Esophagus mucosa (tissue), 1 donor: ENCODE measurements around the gene HOXD9. TPM values are rescaled to one million over a fixed set of nuclear protein-coding genes. Genes with fewer than 3 reads are reported as not detected.

Experiments used
- ATAC-seq: fragments of 200-7000 bp; cut with Tn5 transposase; one replicate; pipeline ENCODE4 v1.9.1; 2020
- total RNA-seq: library from RNA; stranded (reverse); gene quantifications from one replicate; pipeline ENCODE4 v1.2.4, GENCODE V29; 2023
- donor health status: DM: yes; HTN: yes; CAD: no.

HOXD9 gene
- total RNA-seq, result 1.1 TPM

DNA sequence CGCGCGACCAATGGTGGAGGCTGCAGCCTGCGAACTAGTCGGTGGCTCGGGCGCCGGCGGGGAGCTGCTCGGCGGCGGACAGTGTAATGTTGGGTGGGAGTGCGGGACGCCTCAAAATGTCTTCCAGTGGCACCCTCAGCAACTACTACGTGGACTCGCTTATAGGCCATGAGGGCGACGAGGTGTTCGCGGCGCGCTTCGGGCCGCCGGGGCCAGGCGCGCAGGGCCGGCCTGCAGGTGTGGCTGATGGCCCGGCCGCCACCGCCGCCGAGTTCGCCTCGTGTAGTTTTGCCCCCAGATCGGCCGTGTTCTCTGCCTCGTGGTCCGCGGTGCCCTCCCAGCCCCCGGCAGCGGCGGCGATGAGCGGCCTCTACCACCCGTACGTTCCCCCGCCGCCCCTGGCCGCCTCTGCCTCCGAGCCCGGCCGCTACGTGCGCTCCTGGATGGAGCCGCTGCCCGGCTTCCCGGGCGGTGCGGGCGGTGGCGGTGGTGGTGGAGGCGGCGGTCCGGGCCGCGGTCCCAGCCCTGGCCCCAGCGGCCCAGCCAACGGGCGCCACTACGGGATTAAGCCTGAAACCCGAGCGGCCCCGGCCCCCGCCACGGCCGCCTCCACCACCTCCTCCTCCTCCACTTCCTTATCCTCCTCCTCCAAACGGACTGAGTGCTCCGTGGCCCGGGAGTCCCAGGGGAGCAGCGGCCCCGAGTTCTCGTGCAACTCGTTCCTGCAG lies at the start of gene HOXD9:
Gene HOXD9, plus strand, starts transcription at position 37 of the 728 bp plus-strand sequence. Its CDS starts 50 bp downstream, at position 87.
- ATAC-seq, result peak; percentile 42

DNA sequence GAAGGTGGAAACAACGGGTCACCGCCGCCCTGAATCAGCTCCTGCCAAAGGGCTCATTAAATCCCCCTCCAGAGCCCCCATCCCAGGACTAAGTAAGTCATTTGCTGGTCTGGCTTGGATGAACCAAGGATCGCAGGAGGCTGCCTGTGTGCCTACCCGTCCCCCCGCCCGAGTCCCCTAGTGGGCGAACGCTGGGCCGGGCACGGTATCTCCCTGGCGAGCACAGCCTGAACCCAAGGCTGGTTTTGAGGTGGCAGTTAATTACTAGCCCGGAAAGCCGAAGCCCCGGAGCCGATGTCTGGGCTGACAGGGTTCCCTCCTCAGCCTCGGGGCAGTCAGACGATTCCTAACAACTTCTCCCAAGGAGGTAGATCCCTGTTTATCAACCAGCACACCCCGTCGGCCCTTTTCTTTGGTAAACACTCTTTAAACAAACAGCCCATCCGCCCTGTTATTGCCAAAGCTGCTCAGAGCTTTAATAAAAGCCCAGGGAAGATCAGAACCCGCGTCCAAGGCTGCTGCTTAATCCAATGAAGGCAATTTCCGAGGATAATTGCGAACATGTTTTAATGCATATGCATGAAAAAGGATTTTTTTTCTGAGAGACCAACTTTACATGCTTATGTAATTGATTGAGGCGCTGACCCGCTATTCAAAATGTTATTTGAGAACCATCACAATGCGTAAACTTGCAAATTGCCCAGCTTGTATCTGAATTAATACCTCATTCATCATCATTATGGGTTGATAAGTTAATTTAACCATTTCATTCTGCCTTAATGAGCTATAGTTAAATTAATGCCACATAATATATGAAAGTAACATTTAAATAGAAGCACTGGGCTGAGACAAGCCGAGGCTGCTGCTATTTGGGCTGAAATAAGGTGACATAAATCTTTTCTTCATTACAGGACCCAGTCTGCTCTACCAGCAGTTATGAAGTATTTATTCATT lies 49.3 kb upstream of the HOXD9 start:
- ATAC-seq, result no peak

DNA sequence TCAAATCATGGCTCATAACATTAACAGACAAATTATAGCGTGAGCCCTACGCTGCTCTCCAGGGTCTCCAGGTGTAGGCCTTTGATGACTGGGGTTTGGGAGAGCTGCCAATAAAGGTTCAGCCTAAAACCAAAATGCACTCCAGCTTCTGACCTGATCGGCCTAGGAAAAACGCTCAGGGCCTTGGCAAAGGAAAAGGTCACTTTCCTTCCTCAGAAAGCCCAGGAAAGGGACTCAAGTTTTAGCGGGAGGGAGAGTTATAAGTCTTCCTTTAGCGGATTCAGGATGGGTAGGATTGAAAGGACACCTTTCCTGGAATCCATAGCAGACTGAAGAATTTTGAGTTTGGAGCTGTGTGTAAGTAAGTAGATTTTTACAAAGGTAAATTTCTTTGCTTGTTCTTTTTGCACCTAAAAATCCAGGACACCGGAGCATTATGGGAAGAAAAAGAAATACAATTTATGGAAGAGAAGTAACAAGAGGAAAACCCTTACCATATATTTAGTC lies 47.5 kb upstream of the HOXD9 start:
- ATAC-seq, result no peak

DNA sequence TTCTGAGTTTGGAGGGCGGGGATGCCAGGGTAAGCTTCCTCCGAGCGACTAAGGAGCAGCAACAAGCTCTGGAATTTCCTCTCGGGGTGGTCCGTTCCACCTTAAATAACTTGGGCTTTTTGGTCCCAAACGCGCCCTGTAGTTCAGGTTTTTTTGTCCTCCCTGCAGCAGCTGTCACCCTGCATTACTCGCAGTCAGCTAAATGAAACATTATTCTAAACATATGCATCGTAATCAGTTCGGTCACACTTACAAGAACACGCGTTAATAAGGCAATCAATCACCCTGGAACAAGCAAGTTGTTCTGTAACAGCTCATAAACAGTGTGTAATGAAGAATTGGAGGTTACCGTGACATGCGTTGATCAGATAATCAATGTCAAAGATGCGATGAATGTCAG lies 47.0 kb upstream of the HOXD9 start:
- ATAC-seq, result no peak

DNA sequence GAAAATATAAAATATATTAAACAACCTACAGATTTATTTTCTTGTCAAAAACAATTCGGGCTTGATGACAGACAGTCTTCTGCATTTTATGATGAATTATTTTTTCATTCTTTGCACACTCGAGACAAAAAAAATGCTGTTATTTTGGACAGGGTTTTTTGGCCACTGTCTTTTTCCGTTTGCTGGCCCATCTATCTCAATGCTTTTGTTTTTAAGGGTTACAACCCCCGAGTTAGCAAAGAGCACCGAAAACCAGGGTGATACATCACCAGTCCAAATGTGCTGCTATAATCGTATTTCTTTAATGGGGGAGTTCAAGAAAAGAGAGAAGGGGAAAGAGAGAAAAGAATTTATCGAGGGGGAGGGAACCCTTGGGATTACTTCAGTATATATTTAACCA lies 46.5 kb upstream of the HOXD9 start:
- no peak for ATAC-seq

DNA sequence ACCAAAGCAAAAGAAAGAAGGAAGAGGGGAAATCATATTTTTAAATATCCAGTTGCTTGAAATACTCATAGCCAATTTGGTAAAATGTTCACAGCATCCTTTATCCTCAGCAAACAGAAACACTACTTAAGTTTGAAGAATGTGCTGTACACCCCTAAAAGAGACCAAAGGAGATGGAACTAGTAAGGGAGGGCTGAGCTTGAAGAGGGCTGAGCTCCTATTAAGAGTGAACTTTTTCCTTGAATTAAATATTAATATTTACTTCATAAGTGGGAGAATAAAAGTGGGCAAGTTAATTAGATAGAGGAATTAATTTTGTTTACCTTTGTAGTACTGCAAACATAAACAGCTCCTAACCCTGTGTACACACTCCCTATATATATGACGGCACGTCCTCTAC lies 45.7 kb upstream of the HOXD9 start:
- ATAC-seq, result no peak

DNA sequence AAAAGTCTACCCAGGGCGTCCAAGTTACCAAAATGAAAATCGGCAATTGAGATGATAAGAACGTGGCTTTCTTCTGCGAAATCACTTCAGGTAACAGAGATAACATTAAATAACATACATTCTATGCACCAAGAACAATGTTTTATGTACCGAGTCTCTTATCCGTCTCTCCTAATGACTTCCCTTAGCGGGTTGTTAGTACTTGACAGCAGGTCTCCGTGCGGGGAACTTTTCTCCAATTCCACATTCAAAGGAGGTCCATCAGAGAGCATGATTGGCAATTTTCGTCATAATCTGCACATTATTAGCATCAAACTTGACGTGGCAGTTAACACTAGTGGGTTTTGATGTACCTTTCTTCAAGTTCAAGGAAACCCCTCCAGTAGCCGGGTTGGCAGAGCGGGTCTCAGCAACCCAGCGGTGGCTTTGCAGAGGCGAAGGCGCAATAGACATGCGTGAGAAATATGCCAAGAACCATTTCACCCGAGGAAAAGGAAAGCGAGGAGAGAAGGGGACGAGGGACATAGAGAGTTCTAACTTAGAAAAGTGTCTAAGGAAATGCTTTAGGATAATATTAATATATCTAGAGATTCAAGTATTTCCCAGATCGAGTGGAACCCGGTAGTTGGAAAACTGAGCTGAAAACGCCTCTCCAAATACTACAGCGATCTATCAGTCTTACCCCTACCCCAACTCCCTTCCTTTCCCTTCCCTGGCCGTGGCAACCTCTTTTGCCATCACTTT lies 43.8 kb upstream of the HOXD9 start:
- no peak for ATAC-seq

DNA sequence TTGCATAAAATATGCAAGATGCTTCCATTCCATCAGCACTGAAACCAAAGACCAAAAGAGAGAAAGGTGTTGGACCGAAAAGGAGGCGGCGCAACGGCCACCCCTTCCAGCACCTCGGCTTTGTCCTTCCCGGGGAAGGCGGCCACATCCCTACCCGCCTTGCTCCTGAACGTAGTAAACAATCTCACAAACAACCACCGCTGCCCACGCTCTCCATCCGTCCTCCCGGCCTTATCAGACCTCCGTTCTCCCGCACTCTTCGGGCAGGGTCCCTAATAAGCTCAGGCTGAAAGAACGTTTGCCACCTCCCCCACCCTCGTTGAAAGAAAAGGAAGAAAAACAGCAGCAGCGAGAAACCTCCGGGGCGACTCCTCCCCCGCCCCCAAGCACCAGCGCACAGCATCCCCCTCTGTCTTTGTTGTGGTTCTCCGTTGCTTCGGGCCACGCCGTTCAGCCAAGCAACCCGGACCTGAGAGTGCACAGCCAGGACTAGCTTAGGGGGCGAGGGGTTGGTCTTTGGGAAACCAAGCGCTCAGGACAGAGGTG lies 43.2 kb upstream of the HOXD9 start:
- ATAC-seq, result no peak

DNA sequence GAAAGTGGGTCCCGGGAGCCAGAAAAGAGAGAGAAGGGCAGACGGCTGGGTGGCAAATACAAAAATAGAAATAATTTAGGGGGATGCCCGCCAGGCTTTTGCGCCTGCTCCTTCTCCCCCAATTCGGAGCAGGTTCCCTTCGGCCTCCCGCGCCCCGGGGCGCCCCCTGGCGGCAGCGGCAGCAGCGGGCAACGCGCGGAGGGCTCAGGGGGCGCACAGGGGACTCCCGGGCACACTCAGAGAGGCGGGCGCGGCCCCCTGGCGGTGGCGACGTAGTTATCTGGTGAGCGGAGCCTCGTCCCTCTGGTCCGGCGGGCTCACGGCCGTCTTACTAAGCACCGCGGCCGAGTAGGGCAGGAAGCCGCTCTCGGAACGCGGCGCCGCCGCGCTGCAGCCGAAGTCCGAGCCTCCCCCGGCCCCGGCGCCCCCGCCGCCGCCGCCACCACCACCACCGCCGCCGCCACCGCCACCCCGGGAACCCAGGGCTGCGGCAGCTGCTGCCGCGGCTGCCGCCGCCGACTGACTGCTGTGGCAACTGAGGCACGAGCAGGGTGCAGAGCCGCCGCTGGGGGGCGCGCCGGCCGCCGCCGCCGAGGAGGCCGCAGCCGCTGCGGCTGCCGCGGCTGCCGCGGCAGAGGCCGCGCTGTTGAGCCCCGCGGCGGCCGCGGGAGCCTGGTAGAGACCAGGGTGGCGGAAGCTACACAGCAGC lies 42.5 kb upstream of the HOXD9 start:
- ATAC-seq, result no peak

DNA sequence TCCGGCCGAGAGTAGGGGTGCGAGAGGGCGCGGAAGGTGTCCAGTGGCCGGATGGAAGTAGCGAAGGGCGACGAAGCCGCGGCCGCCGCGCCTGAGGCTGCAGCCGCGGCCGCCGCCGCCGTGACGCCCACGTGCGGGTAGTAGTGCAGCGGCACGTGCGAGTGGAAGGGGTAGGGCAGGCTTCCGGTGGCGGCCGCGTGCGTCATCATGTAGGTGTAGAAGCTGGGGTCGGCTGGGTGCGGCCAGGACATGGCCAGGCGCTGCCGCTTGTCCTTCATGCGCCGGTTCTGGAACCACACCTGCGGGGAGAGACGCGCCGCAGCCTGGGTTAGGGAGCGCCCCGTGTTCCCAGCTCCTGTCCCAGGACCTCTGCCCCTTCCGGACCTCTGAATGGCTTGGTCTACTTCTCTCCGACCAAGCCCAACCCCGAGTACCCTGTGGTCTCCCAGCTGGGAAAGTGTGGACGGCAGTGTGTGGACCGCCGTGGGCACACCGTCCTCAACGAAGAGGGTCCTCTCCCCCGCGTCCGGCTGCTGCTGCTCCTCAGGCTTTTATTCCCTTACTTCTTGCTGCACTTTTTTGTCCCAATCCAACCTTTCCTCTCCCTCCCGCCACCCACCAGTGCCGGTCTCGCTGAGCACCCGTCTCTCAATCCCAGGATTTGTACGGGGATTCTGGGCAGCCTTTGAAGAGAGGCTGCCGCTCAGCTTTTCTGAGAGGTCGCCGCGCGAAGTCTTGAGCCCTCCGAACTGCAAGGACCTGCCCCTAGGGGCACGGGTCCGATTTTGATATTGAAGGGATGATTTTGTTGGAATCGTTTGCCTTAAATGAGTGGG lies 41.8 kb upstream of the HOXD9 start:
- no peak for ATAC-seq

DNA sequence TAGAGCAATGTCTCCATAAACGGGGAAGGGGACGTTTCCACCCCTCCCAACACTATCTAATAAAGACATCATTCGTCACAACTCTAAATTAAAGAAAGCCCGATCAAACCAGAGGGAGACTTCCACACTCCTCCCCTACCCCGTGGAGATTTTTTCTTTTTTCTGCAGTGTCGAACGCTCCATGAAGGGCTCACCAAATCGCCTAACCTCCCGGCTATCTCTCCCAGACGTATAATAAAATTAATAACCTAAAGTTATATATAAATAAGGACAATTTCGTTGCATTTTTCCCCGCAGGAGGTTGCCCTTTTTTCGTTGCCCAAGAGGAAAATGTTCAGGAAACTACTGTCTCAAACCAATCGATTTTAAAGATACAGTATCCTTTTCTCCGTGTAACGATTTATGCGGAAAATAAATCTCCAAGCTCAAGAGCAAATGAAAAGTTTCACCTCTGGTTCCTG lies 41.1 kb upstream of the HOXD9 start:
- ATAC-seq, result no peak

DNA sequence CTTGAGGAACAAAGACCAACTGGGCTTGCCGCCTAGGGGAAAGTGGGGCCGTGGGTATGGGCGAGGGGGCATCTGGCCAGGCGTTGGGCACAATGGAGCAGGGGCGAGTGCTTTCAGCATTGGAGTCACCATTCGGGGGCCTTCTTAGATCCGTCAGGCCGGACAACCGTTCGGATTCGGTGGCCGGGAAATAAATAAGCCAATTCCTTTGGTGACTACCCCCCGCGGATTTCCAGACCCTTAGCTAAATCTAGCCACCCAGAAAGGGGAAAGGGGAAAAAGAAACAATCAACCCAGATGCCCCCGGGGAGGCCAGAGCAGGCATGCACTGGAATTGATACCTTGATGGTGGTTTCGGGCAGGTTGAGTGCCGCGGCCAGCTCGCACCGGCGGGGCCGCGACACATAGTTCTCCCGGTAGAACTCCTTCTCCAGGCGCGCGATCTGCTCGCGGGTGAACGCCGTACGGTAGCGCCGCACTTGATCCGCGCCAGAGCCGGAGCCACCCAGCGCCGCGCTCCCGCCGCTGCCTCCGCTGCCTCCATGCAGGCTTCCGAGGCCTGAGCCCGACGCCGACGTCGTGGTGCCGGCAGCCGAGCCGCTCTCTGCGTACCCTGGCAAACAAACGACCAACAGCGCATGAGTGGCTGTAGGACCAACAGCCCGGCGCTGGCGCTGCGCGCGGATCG lies 40.5 kb upstream of the HOXD9 start:
- ATAC-seq, result no peak

DNA sequence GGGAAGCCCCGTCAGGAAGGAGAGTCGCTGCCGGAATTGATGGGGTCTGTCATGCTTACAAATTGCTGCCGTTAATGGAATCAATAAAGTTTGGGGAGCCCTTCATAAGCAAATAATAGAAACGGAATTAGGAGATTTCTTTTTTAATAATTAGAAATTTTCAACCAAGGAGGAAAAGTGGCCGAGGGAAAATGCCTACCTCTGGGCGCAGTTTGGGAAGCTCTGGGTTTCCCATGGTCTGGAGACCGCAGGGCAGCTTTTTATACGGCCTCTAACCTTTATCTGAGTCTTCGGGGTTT lies 40.0 kb upstream of the HOXD9 start:
- no peak for ATAC-seq

DNA sequence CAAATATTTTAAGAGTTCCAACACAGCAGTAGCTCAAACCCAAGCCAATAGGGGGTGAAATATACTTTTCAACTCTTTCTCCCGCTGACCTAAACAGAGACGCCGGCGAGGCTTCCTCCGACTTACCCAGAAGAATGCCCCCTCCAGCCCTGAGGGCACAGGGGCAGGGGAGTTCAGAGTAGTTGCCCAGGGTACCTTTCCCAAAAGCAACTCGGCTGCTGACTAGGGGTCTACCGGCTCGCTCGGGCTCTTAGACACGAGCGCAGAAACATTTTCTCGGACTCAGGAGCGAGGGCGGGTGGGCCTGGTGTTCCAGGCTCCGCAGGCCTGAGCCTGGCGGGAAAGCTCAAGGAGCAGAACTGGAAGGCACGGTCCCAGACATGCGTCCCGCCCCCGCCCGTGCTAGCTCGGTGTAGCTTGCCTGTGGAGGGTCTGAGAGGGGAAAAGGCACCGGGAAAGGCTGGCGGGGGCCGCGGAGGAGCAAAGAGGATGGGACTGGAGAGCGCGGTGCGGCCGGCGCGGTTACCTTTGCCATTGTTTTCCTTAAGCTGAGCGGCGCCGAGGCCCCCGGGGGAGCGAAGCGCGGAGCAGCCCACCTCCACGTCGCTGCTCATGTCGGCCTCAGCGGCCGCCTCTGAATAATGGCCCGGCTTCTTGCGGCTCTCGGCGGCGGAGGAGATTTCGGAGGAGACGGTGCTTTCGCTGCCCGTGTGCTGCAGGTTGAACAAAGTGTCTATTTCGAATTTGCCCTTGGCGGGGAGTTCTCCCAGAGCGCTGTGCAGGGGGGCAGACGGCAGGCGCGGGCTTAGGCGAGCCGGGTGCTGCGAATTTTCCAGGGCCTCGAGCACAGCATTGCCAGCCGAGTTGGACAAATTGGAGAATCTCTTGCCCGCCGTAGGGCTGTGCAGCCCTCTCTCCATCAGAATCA lies 39.4 kb upstream of the HOXD9 start:
- ATAC-seq, result no peak

DNA sequence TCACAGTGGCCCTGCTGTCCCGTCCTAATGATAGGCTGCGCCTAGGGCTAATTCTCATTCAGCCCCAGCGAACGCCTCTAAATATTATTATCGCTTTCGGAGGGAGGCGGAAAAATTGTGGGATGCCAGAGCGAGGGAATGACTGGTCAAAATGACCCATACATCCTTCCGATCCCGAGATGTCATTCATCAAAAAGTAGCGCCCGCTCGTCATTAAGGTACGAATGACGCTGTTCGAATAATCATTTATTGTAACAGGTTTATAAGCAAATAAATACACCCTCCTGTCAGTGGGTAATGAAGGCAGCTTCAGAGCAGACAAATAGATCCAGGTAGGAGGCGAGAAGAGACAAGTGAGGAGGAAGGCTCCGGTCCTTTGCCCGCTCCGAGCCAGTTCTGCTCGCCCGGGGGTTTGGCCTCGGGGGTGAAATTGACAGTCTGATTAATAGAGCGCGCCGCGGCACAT lies 38.7 kb upstream of the HOXD9 start, which contains the start of gene EVX2:
Gene EVX2, minus strand, starts transcription at position 167 of the 466 bp plus-strand sequence. CDS start 186 bp downstream, outside the sequence.
- no peak for ATAC-seq

DNA sequence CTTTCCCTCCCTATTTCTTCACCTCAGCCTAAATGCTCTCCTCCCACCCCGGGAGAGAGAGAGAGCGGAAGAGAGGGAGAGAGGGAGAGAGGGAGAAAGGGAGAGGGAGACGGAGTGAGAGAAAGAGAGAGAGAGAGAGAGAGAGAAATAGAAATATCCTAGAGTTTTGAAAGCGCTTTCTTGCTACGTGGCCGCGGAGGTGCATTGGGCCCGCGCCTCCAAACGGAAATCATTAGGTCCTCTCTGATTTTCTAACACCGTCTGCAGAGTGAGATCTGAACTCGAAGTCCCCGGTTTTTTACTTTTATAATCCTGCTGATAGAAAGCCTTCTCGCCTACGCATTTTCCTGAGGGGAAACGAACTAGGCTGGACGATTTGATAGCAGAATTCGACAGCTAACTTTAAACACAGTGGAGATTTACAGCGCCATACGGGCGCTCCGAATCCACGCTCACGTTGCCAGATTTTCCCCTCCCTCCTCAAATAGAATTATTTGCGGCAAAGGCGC lies 37.9 kb upstream of the HOXD9 start:
- ATAC-seq, result no peak

DNA sequence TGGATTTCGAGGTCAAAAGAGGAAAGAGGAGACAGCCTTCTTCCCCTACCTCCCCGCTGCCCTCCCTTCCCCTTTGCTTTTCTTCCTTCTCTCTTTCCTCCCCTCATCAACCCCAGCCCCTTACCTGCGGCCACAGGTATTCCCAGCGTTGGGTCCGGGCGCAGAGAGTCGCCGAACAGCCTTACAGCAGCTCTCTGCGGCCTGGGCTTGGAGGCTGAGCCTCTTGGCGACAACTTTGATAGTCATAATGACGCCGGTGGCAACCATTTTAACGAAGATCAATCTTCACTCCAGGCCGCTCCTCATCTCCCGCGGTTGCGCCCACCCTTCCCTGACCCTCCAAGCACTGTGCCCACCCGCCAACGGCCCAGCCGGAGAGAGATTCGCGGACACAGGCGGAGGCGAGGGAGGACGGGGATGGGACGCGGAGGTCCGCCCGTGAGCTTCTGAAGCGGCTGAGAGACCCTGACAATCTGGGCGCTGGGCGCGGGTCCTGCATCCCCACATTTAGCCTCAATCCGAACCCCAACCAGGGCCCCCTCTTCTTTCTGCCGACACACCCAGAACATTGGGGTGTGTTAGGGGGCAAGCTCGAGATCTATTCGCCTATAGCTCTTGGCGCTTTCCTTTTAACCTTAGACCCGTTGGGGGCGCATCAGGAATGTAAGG lies 37.3 kb upstream of the HOXD9 start:
- no peak for ATAC-seq
